Mucosa of rectum (tissue), 2 donors: ENCODE results near the gene DCAF12L2.
"Not testable (repeated sequence)": the region's sequence is repeated elsewhere in the genome, so short reads cannot be mapped to it uniquely, and the experiment has no call there.

Experiments used
- H3K27ac ChIP-seq, 2 donors: one replicate each; pipeline ENCODE4 v1.7.0; 2013; ENCODE audit warnings: inconsistent platforms in 2 of 2, low read depth in 2 of 2, low read length in 2 of 2
- H3K27me3 ChIP-seq, 2 donors: one replicate each; pipeline ENCODE4 v1.7.0; 2013; ENCODE audit warnings: low read length in 2 of 2; ENCODE audit not compliant: control insufficient read depth in 2 of 2, insufficient read depth in 2 of 2
- H3K36me3 ChIP-seq, 2 donors: one replicate each; pipeline ENCODE4 v1.7.0; 2013; ENCODE audit warnings: low read length in 2 of 2; ENCODE audit not compliant: control insufficient read depth in 2 of 2, insufficient read depth in 2 of 2
- H3K4me1 ChIP-seq, 2 donors: one replicate each; pipeline ENCODE4 v1.7.0; 2013; ENCODE audit warnings: low read length in 2 of 2, mild to moderate bottlenecking in 1 of 2; ENCODE audit not compliant: control insufficient read depth in 2 of 2, insufficient read depth in 2 of 2
- H3K4me3 ChIP-seq, 2 donors: one replicate each; pipeline ENCODE4 v1.7.0; 2013; ENCODE audit warnings: low read length in 2 of 2
- H3K9ac ChIP-seq, 2 donors: one replicate each; pipeline ENCODE4 v1.7.0; 2013; ENCODE audit warnings: low read length in 2 of 2, low read depth in 1 of 2, mild to moderate bottlenecking in 1 of 2
- H3K9me3 ChIP-seq, 2 donors: one replicate each; pipeline ENCODE4 v1.7.0; 2013; ENCODE audit warnings: low read length in 2 of 2; ENCODE audit not compliant: control insufficient read depth in 2 of 2
- donor health status: healthy.
- donor health status: Normal muscosa, but diverticular disease.

Gene DCAF12L2

DNA sequence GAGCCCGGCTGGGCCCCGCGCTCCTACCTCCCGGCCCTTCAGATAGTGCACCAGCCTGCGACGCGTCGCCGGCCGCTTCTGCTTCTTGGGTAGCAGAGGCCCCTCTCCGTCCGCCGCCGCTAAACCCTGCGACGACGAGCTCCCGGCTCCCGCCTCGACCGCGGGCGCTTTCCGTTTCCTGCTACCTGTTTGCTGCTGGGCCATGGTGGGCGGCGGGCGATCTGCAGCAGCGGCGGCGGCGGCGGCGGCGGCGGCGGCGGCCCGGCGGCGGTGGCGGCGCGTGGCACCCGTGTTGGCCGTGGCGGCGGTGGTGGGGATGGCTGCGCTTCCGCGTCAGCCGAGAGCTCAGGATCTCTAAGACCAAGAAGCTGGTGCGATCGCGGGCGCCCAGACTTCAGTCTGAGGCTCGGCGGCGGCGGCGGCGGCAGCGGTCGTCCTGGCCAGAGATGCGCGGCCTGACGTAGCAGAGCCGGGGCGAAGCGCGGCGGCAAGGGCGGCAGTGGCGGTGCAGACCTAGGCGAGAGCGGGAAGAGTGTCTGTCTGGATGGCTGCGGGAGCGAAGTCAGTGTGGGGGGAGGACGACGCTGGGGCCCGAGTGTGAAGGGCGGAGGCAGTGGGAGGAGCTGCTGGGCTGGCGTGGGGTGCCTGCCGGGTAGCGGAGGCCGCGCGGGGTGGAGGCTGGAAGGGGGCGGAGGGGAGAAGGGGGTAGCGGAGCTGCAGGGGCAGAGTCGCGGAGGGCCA, at the start of gene DCAF12L2:
TSS of gene DCAF12L2 (minus strand) at position 569 of the 741 bp plus-strand sequence. CDS start at position 204, 365 bp downstream.
- no peaks in the 10 kb centered on the region for H3K27me3 ChIP-seq
- no peaks in the 10 kb centered on the region for H3K36me3 ChIP-seq
- no peak within 1 kb of the TSS for H3K4me3 ChIP-seq
- no peak within 1 kb of the TSS for H3K9ac ChIP-seq
- H3K4me1 ChIP-seq, result no peaks in the 10 kb centered on the region
- no peaks in the 10 kb centered on the region for H3K9me3 ChIP-seq
- H3K27ac ChIP-seq, result no peak within 1 kb of the TSS

DNA sequence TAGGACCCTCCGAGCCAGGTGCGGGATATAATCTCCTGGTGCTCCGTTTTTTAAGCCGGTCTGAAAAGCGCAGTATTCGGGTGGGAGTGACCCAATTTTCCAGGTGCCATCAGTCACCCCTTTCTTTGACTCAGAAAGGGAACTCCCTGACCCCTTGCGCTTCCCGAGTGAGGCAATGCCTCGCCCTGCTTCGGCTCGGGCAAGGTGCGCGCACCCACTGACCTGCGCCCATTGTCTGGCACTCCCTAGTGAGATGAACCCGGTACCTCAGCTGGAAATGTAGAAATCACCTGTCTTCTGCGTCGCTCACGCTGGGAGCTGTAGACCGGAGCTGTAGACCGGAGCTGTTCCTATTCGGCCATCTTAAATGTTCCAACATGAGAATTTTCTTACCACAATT, 24.8 kb upstream of the DCAF12L2 start:
- H3K9me3 ChIP-seq, H3K9ac ChIP-seq, H3K36me3 ChIP-seq: not testable (repeated sequence)

DNA sequence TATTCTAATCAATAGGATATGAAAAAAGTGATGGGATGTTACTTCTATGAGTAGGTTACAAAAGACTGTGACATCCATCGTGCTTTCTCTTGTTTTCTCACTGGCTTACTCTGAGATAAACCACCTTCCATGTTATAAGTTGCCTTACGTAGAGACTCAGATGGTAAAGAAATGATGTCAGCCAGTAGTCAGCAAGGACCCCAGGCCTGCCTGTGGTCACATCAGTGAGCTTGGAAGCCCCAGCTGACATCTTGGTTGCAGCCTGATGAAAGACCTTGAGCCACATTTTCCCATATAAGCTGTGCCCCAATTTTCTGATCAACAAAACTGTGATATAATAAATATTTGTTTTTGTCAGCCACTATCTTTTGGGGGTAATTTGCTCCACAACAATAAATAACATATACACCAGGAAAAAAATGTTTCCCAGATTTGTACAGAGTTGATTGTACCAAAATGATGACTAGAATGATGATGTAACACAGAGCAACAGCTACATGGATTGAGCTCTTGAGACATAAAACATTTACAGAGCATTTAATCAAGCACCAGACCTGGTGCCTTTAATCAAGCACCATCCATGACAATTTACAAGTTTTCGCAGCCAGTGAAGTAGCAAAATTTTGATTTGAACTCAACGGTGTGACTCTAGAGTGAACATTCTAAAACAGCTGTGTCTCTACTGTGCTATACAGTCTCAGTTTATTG, 11.2 kb upstream of the DCAF12L2 start:
- Histone ChIP-seq H3K27me3 (no peaks in the 10 kb centered on the region), H3K27ac (no peak overlapping the region)

More for the DNA sequence above, 24.8 kb upstream of the DCAF12L2 start:
- not testable (repeated sequence) for H3K27me3 ChIP-seq, H3K27ac ChIP-seq, H3K4me1 ChIP-seq, H3K4me3 ChIP-seq

DNA sequence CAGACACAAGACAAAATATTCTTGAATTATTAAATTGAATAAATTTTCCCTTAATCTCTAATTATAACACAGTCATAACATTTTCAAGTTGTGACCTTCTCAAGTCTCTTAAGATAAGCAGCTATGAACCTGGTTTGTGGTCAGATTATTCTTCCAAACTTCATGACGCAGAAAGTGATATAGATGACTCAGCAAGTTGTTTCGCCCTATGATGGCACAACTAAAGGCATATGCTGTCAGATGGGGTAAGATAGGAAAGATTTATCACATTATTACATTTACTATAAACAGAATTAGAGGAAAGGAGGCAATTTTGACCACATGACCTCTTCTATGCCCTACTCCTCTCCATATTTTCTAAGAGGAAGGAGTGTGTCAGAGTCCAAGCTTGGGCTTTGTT, 4.6 kb upstream of the DCAF12L2 start:
- Histone ChIP-seq H3K4me3 (no peak overlapping the region), H3K27me3 (no peaks in the 10 kb centered on the region), H3K27ac (no peak overlapping the region), H3K9me3 (no peaks in the 10 kb centered on the region), H3K9ac (no peak overlapping the region), H3K36me3 (no peaks in the 10 kb centered on the region), H3K4me1 (no peaks in the 10 kb centered on the region)

More for the DNA sequence above, 11.2 kb upstream of the DCAF12L2 start:
- Histone ChIP-seq H3K4me3 (no peak overlapping the region), H3K36me3 (no peaks in the 10 kb centered on the region), H3K9me3 (no peaks in the 10 kb centered on the region), H3K9ac (no peak overlapping the region), H3K4me1 (no peaks in the 10 kb centered on the region)

DNA sequence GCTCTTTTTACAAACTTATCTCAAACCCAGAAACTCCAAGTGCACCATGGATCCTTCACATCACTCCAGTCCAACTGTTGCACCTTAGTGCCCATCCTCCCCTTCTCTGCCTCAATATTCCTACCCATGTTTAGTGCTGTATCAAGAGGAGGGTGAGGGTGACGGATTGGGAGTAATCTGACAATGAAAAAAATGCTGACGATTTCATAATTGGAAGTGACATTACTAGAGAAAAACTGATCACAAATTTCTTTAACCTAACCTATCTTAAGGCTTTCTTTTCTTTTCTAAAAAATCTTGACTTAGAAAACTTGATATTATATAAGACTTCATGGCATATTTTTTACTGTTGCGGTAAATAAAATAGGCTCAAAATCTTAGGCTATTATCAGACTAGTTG, 1.5 kb upstream of the DCAF12L2 start:
- no peaks in the 10 kb centered on the region for H3K27me3 ChIP-seq
- H3K27ac ChIP-seq, result no peak overlapping the region
- no peaks in the 10 kb centered on the region for H3K36me3 ChIP-seq
- no peak overlapping the region for H3K4me3 ChIP-seq
- no peaks in the 10 kb centered on the region for H3K9me3 ChIP-seq
- no peaks in the 10 kb centered on the region for H3K4me1 ChIP-seq
- H3K9ac ChIP-seq, result no peak overlapping the region

DNA sequence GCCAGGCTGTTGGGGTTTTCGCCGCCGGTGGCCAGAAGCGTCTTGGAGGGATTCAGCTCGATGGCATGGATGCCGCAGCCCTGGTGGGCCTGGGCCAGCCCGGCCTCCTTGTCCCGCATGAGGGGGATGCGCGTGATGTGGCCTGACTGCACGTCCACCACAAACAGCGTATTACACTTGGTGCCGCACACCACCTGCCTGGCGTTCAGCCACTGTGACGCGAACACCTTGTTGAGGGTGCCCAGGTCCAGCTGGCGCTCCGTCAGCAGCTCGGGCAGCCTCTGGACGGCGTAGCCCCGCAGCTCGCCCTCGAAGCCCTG, 728 bp downstream of the DCAF12L2 start:
- H3K4me3 ChIP-seq, result no peak overlapping the region
- H3K36me3 ChIP-seq, result no peaks in the 10 kb centered on the region
- H3K9me3 ChIP-seq, result no peaks in the 10 kb centered on the region
- H3K27ac ChIP-seq, result no peak overlapping the region
- no peaks in the 10 kb centered on the region for H3K4me1 ChIP-seq
- no peaks in the 10 kb centered on the region for H3K27me3 ChIP-seq
- H3K9ac ChIP-seq, result no peak overlapping the region

DNA sequence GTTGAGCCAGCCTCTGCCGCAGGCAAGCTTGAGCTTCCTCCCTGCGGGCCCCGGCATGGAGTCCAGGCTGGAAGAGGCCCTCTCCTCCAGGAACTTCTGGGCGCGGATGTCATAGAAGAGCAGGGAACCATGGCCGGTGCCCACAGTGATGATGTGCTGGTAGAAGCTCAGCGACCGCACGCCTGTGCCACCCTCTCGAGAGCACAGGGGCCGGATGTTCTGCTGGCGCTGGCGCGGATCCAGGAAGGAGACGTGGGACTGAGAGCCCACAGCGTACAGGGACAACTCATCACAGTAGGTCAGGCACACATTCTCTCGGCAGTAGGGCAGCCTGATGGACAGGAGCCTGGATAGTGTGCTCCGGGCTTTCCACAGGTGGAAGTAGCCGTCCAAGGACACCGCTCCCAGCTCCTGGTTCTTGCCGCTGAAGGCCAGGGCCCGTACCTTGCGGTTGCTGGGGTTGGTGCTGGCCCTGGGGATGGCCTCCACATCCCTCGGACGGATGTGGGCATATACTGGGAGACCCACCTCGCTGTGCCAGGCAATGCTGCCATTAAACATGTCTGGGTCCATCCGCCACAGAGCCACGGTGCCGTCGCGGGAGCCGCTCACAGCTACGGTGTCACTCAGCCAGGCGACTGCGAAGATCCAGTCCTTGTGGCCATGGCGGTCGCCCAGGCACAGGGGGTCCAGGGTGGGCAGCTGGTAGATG, 1.2 kb downstream of the DCAF12L2 start:
- Histone ChIP-seq H3K4me1 (no peaks in the 10 kb centered on the region), H3K9me3 (no peaks in the 10 kb centered on the region), H3K27ac (no peak overlapping the region)

DNA sequence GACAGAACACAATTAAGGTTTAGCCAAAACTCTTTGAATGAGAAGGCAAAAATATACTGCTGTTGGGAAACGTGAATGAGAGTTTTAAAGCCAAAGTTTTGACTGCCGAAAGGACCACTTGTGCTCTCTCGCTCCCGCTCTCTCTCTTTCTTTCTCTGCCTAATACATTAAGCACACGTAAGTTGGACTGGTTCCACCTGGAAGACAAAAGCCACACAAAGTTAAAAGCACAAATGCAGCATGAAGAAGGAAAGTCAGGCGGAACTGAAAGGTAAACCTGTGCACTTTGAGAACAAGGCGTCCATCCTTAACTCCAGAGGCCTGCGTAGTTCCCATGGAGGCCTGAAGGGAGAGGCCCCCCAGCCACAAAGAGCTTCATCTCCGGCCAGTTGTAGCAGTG, 1.9 kb downstream of the DCAF12L2 start:
- no peak overlapping the region for H3K4me3 ChIP-seq
- no peaks in the 10 kb centered on the region for H3K9me3 ChIP-seq
- no peaks in the 10 kb centered on the region for H3K36me3 ChIP-seq

More for the DNA sequence above, 1.2 kb downstream of the DCAF12L2 start:
- Histone ChIP-seq H3K9ac (no peak overlapping the region), H3K36me3 (no peaks in the 10 kb centered on the region), H3K4me3 (no peak overlapping the region), H3K27me3 (no peaks in the 10 kb centered on the region)

DNA sequence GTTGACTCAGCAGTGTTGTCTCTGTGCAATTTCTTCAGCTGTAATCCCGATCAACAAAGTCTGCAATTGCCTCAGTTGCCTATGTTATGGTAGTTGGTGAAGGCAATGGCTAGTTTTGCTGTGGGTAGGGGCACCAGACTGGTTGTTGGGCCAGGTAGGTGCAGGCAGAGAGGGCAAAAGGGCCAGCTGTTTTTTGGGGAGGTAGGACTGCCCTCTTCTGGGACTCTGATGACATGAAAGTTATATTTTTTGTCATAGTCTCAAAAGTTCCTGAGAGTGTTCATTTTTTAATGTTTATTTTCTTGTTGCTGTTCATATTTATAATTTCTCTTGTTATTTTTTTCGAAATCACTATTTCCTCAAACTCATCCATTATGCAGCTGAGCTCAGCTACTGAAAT, 25.1 kb downstream of the DCAF12L2 start:
- no peak overlapping the region for H3K9ac ChIP-seq
- no peaks in the 10 kb centered on the region for H3K9me3 ChIP-seq
- no peaks in the 10 kb centered on the region for H3K27me3 ChIP-seq
- no peak overlapping the region for H3K27ac ChIP-seq
- H3K36me3 ChIP-seq, result no peaks in the 10 kb centered on the region
- H3K4me1 ChIP-seq, result no peaks in the 10 kb centered on the region
- H3K4me3 ChIP-seq, result no peak overlapping the region

More for the DNA sequence above, 1.9 kb downstream of the DCAF12L2 start:
- no peaks in the 10 kb centered on the region for H3K4me1 ChIP-seq
- no peaks in the 10 kb centered on the region for H3K27me3 ChIP-seq
- no peak overlapping the region for H3K27ac ChIP-seq
- no peak overlapping the region for H3K9ac ChIP-seq

DNA sequence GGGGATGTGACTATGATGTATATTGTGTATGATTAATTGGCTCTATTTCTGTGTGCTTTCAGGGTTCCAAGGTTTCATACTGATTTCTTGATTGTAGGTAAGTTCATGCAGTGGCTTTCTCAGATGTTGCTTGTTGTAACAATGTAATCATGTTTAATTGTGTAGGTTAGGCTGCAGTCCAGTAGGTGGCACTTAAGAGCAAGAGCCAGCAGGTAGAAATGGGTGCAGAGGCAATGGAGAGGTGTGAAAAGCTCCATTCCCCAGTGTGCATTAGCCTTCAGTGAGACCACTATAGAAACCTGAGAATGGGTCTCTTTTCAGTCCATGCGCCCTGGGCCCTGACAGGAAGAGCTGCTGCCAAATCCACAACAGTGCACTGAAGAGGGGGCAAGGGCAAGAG, 28.2 kb downstream of the DCAF12L2 start:
- Histone ChIP-seq H3K9me3 (no peaks in the 10 kb centered on the region), H3K27ac (no peak overlapping the region), H3K36me3 (no peaks in the 10 kb centered on the region), H3K27me3 (no peaks in the 10 kb centered on the region), H3K9ac (no peak overlapping the region), H3K4me1 (no peaks in the 10 kb centered on the region), H3K4me3 (no peak overlapping the region)
